ENCODE results near the gene IQGAP2.

The IQGAP2 gene

DNA sequence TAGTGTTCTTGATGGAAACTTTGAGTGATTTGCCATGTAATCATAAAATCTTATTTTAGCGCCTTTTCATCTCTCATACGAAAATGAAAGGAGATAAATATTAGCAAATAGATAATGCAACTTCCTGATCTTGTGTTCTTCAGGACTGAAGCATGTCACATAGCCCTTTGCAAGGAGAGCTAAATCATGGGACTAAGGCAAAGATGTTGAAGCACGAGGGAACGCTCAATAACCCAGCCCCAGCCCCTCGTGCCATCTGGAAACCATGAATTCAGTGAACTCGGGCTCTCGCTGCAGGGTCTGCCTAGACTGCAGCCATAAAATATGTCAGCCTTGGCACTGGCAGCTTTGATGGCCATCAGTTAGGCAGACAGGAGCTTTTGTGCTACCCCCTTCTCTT, 161.9 kb downstream of the IQGAP2 start:
- no peak overlapping the region for H3K9ac ChIP-seq (ENCODE audit: low read length)
- no peak for TF ChIP-seq EZH2phosphoT487 (conservative IDR thresholded peaks at IDR 0.05; ENCODE audit: low read length)
- TF ChIP-seq, protein P1, sequence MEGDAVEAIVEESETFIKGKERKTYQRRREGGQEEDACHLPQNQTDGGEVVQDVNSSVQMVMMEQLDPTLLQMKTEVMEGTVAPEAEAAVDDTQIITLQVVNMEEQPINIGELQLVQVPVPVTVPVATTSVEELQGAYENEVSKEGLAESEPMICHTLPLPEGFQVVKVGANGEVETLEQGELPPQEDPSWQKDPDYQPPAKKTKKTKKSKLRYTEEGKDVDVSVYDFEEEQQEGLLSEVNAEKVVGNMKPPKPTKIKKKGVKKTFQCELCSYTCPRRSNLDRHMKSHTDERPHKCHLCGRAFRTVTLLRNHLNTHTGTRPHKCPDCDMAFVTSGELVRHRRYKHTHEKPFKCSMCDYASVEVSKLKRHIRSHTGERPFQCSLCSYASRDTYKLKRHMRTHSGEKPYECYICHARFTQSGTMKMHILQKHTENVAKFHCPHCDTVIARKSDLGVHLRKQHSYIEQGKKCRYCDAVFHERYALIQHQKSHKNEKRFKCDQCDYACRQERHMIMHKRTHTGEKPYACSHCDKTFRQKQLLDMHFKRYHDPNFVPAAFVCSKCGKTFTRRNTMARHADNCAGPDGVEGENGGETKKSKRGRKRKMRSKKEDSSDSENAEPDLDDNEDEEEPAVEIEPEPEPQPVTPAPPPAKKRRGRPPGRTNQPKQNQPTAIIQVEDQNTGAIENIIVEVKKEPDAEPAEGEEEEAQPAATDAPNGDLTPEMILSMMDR (IDR thresholded peaks at IDR 0.05; ENCODE audit: insufficient read depth, low read length, poor library complexity, severe bottlenecking): no peak

GRCh38 chr5:76570153-76570552, 167.1 kb downstream of the IQGAP2 start:
- no peak overlapping the region for H2AFZ ChIP-seq (ENCODE audit: low read depth, low read length, severe bottlenecking)
- H3K4me2 ChIP-seq (ENCODE audit: low read depth, low read length, poor library complexity, severe bottlenecking): no peak overlapping the region
- no peak overlapping the region for H3K9ac ChIP-seq (ENCODE audit: low read length)
- H3K27me3 ChIP-seq (ENCODE audit: low read length): no peaks in the 10 kb centered on the region
- TF ChIP-seq, protein P1 (IDR thresholded peaks at IDR 0.05; ENCODE audit: insufficient read depth, low read length, poor library complexity, severe bottlenecking): no peak
- no peak for TF ChIP-seq EZH2phosphoT487 (conservative IDR thresholded peaks at IDR 0.05; ENCODE audit: low read length)
- no peaks in the 10 kb centered on the region for H3K79me2 ChIP-seq (ENCODE audit: insufficient read depth, low read length)
- no peaks in the 10 kb centered on the region for H3F3A ChIP-seq (ENCODE audit: insufficient read depth)
- no peaks in the 10 kb centered on the region for H3K36me3 ChIP-seq (ENCODE audit: low read length)
- no peaks in the 10 kb centered on the region for H4K20me1 ChIP-seq (ENCODE audit: low read depth, low read length)
- H3K27ac ChIP-seq (ENCODE audit: low read depth, low read length): no peak overlapping the region
- no peaks in the 10 kb centered on the region for H3K9me2 ChIP-seq (replicated peaks; ENCODE audit: insufficient read depth, low read length)
- no peaks in the 10 kb centered on the region for H3K9me3 ChIP-seq (ENCODE audit: insufficient read depth, low read length)
- H3K4me3 ChIP-seq (ENCODE audit: insufficient read depth, low read length, poor library complexity, severe bottlenecking): no peak overlapping the region

More for the DNA sequence above, 161.9 kb downstream of the IQGAP2 start:
- Histone ChIP-seq H3K27me3 (ENCODE audit: low read length) (no peaks in the 10 kb centered on the region), H3K9me2 (replicated peaks; ENCODE audit: insufficient read depth, low read length) (no peaks in the 10 kb centered on the region), H3K4me2 (ENCODE audit: low read depth, low read length, poor library complexity, severe bottlenecking) (no peak overlapping the region), H2AFZ (ENCODE audit: low read depth, low read length, severe bottlenecking) (no peak overlapping the region), H3K27ac (ENCODE audit: low read depth, low read length) (no peak overlapping the region), H4K20me1 (ENCODE audit: low read depth, low read length) (no peaks in the 10 kb centered on the region), H3F3A (ENCODE audit: insufficient read depth) (no peaks in the 10 kb centered on the region), H3K4me3 (ENCODE audit: insufficient read depth, low read length, poor library complexity, severe bottlenecking) (no peak overlapping the region), H3K36me3 (ENCODE audit: low read length) (no peaks in the 10 kb centered on the region), H3K79me2 (ENCODE audit: insufficient read depth, low read length) (no peaks in the 10 kb centered on the region), H3K9me3 (ENCODE audit: insufficient read depth, low read length) (no peaks in the 10 kb centered on the region)

DNA sequence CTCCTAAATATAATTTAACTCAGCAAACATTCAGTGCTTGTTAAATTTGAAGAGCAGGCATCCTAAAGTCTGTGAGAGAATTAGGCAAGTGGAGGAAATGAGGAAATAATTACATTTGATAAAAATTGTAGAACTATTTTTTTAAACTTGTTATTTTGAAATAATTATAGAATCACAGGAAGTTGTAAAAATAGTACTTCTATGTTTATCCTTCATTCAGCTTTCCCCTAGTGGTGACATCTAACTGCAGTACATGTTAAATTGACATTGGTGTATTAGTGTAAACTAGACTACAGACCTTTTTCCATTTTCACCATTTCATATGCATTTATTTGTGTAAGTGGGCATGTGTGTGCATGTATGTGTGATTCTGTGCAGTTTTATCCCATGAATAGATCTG, 168.5 kb downstream of the IQGAP2 start:
- TF ChIP-seq, protein P1 (IDR thresholded peaks at IDR 0.05; ENCODE audit: insufficient read depth, low read length, poor library complexity, severe bottlenecking): no peak
- TF ChIP-seq EZH2phosphoT487 (conservative IDR thresholded peaks at IDR 0.05; ENCODE audit: low read length): no peak

More for the DNA sequence above, 168.5 kb downstream of the IQGAP2 start:
- Histone ChIP-seq H2AFZ (ENCODE audit: low read depth, low read length, severe bottlenecking) (no peak overlapping the region), H3K79me2 (ENCODE audit: insufficient read depth, low read length) (no peaks in the 10 kb centered on the region), H3K9me3 (ENCODE audit: insufficient read depth, low read length) (no peaks in the 10 kb centered on the region), H3K36me3 (ENCODE audit: low read length) (no peaks in the 10 kb centered on the region), H4K20me1 (ENCODE audit: low read depth, low read length) (no peaks in the 10 kb centered on the region), H3K9me2 (replicated peaks; ENCODE audit: insufficient read depth, low read length) (no peaks in the 10 kb centered on the region), H3K4me3 (ENCODE audit: insufficient read depth, low read length, poor library complexity, severe bottlenecking) (no peak overlapping the region), H3F3A (ENCODE audit: insufficient read depth) (no peaks in the 10 kb centered on the region), H3K27me3 (ENCODE audit: low read length) (no peaks in the 10 kb centered on the region), H3K27ac (ENCODE audit: low read depth, low read length) (no peak overlapping the region), H3K9ac (ENCODE audit: low read length) (no peak overlapping the region), H3K4me2 (ENCODE audit: low read depth, low read length, poor library complexity, severe bottlenecking) (peak overlapping the region; percentile 36)

Measured in SU-DHL-6 (cell line).